ENCODE measurements around the gene SNAPC2.

The SNAPC2 gene

GRCh38 chr19:7894612-7895309 is 25.4 kb upstream of the SNAPC2 start:
- H3K4me3 ChIP-seq (ENCODE audit: low read depth, low read length), result no peak overlapping the region
- DNase-seq (ENCODE audit: low read depth), result no peak
- TF ChIP-seq, protein P1, sequence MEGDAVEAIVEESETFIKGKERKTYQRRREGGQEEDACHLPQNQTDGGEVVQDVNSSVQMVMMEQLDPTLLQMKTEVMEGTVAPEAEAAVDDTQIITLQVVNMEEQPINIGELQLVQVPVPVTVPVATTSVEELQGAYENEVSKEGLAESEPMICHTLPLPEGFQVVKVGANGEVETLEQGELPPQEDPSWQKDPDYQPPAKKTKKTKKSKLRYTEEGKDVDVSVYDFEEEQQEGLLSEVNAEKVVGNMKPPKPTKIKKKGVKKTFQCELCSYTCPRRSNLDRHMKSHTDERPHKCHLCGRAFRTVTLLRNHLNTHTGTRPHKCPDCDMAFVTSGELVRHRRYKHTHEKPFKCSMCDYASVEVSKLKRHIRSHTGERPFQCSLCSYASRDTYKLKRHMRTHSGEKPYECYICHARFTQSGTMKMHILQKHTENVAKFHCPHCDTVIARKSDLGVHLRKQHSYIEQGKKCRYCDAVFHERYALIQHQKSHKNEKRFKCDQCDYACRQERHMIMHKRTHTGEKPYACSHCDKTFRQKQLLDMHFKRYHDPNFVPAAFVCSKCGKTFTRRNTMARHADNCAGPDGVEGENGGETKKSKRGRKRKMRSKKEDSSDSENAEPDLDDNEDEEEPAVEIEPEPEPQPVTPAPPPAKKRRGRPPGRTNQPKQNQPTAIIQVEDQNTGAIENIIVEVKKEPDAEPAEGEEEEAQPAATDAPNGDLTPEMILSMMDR (IDR thresholded peaks at IDR 0.05; ENCODE audit: insufficient read depth, low read depth, low read length, missing control alignments), result no peak

GRCh38 chr19:7895565-7895964 is 24.6 kb upstream of the SNAPC2 start:
- TF ChIP-seq, protein P1 (IDR thresholded peaks at IDR 0.05; ENCODE audit: insufficient read depth, low read depth, low read length, missing control alignments), result no peak
- DNase-seq (ENCODE audit: low read depth), result no peak
- no peak overlapping the region for H3K4me3 ChIP-seq (ENCODE audit: low read depth, low read length)

- no peak for DNase-seq (ENCODE audit: low read depth)
These were observed 22.8 kb upstream of the SNAPC2 start for GRCh38 chr19:7897292-7897691.

GRCh38 chr19:7898967-7899366 is 21.2 kb upstream of the SNAPC2 start:
- DNase-seq (ENCODE audit: low read depth), result no peak
- TF ChIP-seq, protein P1 (IDR thresholded peaks at IDR 0.05; ENCODE audit: insufficient read depth, low read depth, low read length, missing control alignments), result no peak
- no peak overlapping the region for H3K4me3 ChIP-seq (ENCODE audit: low read depth, low read length)

More at GRCh38 chr19:7897292-7897691, 22.8 kb upstream of the SNAPC2 start:
- no peak overlapping the region for H3K4me3 ChIP-seq (ENCODE audit: low read depth, low read length)
- TF ChIP-seq, protein P1 (IDR thresholded peaks at IDR 0.05; ENCODE audit: insufficient read depth, low read depth, low read length, missing control alignments), result no peak

- H3K4me3 ChIP-seq (ENCODE audit: low read depth, low read length), result no peak overlapping the region
- TF ChIP-seq, protein P1 (IDR thresholded peaks at IDR 0.05; ENCODE audit: insufficient read depth, low read depth, low read length, missing control alignments), result no peak
- DNase-seq (ENCODE audit: low read depth), result no peak
These were observed 20.3 kb upstream of the SNAPC2 start for GRCh38 chr19:7899751-7900378.

- H3K4me3 ChIP-seq (ENCODE audit: low read depth, low read length), result no peak overlapping the region
- no peak for DNase-seq (ENCODE audit: low read depth)
- TF ChIP-seq, protein P1 (IDR thresholded peaks at IDR 0.05; ENCODE audit: insufficient read depth, low read depth, low read length, missing control alignments), result no peak
These were observed 19.7 kb upstream of the SNAPC2 start for GRCh38 chr19:7900401-7900870.
